ENCODE data around the gene EEPD1.
A peak's percentile ranks its signal among the peaks of the same experiment; 100 is the strongest.
"Not testable (repeated sequence)": the region's sequence is repeated elsewhere in the genome, so short reads cannot be mapped to it uniquely, and the experiment has no call there.

EEPD1 gene

DNA sequence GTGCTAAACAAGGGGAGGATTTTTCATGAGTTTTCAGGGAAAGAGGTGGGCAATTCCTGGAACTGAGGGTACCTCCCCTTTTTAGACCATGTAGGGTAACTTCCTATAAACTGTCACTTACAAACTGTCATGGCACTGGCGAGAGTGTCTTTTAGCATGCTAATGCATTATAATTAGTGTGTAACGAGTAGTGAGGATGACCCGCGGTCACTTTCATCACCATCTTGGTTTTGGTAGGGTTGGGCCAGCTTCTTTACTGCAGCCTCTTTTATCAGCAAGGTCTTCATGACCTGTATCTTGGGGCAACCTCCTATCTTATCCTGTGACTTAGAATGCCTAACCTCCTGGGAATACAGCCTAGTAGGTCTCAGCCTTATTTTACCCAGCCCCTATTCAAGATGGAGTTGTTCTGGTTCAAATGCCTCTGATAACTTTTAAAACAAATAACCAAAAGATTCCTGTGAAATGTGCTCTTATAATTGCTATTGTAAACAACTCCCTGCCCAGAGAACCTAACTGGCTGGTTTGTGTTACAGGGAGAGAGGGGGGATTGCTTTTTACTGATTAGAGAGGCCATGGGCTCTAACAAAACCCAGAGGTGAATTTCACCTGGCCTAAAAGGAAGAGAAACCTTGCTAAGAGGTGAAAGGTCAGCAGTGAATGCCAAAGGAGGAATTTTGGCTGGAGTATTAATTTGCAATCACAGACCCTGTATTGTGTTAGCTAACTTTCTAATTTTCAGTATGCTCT is 64.3 kb downstream of the EEPD1 start:
- no peak for DNase-seq (ENCODE audit: low spot score)

DNA sequence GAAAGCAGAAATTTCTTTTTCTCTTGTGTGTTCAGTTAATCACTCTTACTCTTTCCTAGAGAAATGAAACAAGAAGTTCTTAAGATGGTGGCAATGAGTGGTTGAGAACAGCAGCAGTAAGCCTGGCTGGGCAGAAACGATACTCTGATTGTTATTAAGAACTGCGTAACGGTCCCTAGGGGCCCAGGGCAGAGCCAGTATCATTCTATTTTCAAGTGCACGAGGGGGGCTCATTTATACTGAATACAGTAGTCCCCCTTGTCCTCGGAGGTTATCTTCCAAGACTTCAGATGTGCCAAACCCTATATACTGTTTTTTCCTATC is 64.9 kb downstream of the EEPD1 start:
- DNase-seq (ENCODE audit: low spot score), result no peak

- DNase-seq (ENCODE audit: low spot score), result no peak
Measured at GRCh38 chr7:36219429-36219828, 66.4 kb downstream of the EEPD1 start.

DNA sequence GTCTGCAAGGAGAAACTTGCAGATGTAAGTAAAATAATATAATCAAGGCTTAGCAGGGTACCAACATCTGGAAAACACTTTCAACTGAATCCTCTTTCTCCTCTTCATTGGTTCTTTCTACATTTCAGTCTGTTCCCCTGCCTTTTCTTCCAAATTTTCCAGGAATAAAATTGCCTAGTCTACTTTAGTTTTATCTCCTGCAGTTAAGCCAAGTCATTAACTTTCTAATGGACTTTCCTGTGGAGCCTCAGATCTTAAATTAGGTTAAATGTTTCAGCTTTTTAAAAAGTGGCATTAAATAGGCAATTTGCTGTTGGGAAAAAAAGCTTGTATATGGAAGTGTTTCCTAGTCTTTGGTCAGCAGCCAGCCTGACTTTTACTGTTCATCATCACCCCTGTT is 70.8 kb downstream of the EEPD1 start:
- DNase-seq (ENCODE audit: low spot score), result no peak

DNA sequence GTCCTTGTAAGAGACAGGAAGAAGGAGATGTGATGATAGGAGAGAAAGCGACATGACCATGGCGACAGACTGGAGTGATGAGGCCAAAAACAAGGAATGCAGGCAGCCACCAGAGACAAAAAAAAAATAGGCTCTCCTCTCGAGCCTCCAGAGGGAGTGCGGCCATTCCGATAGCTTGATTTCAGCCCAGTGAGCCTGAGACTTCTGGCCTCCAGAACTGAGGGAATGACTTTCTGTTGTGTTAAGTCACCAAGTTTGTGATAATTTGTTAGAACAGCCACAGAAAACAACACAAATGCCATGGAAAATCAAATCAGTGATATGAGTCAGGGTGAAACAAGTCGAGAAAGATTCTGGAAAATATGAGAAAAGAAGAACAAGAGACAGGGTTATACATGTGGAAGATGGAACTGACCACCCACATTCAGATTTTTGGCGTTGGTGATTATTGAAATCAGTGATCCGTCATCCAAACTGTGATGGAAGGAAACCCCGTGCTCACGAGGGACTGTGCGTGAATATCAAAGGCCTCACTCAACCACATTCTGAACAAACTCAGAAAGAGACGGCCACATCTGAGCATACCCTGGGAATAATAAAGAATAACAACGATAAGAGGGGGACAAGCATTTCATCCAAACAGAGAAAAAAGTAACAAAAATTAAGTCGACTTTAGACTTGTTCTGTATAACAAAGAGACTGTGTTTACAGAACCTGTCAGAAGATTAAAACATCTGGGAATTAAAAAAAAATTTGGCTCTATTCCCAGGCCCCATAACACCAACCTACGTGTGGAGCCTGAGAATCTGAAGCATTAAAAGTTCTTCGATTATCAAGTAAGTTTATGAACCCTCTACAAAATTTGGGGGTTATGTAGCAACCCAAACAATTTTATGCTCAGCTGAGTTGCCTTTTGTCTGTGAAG is 72.1 kb downstream of the EEPD1 start:
- DNase-seq (ENCODE audit: low spot score), result no peak

GRCh38 chr7:36226151-36226550 is 73.1 kb downstream of the EEPD1 start:
- no peak for DNase-seq (ENCODE audit: low spot score)

DNA sequence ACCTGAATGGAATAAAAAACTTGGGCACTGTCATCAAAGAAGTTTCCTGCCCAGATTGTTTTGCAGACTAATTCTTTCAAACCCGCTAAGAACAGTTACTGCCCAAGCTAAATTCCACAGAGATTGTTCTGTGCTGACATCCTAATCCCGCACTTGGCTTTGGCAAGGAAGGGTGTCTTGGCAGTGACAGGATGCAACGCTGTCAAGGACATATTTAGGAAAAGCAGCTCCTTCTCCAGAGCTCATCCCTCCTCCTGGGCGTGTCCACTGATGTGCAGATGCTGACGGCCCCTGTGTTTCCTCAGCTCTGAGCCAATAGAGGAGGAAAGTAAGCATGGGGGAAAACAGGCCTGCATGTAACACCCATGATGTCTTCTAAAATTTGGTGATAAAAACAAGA is 74.2 kb downstream of the EEPD1 start:
- DNase-seq (ENCODE audit: low spot score), result peak; percentile 93

GRCh38 chr7:36228039-36228438 is 75.0 kb downstream of the EEPD1 start:
- no peak for DNase-seq (ENCODE audit: low spot score)

DNA sequence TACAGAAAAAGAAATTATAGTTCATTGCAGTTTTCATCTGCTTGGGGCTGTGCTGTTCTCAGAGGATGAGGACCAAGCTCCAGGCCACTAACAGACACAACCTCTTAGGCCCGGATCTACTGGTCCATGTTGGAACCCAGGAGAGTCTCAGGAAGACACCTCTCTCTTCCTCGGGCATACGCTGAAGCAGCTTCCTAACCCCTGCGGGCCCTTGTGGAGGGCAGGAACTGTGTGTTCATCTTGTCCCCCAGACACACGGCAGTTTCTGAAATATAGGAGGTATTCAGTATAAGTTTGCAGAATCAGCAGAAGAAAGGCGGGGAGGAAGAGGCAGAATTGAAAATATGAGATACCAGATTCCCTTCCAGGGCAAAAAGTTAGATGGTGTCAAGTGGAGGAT is 78.4 kb downstream of the EEPD1 start:
- no peak for DNase-seq (ENCODE audit: low spot score)

DNA sequence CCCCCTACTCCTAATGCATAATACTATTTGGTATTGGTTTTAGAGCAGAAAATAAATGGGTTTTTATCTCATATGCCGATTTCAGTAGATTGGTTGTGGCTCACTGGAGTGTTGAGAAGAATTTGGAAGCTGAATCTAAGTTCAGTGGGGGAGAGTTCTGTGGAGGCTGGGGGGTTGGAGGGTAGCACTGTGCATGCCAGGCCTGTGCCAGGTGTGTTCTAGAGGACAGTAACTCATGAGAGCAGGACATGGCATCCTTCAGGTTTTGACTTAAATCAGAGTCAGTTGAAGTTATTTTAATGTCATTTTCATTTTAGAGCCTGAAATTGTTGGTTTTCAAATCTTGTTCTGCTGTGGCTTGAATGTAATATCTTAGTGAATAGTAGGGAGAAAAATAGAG is 79.5 kb downstream of the EEPD1 start:
- DNase-seq (ENCODE audit: low spot score), result no peak

- no peak for DNase-seq (ENCODE audit: low spot score)
Measured at GRCh38 chr7:36232971-36233550, 80.0 kb downstream of the EEPD1 start.

DNA sequence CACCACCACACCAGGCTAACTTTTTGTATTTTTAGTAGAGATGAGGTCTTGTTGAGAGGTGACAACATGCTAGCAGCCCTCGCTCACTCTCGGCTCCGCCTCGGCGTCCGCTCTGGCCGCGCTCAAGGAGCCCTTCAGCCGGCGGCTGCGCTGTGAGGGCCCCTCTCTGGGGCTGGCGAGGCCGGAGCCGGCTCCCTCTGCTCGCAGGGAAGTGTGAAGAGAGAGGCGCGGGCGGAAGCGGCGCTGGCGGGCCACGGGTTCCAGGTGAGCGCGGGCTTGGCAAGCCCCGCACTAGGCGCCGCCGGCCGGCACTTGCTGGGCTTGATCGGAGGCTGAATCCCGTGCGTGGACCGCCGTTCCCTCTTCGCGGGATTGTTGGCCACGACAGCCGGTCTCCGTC is 83.0 kb downstream of the EEPD1 start:
- DNase-seq (ENCODE audit: low spot score), result no peak

DNA sequence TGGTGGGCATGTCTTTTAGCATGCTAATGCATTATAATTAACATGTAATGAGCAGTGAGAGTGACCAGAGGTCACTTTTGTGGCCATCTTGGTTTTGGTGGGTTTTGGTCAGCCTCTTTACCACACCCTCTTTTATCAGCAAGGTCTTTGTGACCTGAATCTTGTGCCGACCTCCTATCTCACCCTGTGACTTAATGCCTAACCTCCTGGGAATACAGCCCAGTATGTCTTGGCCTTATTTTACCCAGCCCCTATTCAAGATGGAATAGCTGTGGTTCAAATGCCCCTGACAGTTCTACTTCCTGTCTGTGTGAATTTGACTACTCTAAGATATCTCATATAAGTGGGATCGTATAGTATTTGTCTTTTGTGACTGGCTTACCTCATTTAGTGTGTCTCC is 85.1 kb downstream of the EEPD1 start:
- DNase-seq (ENCODE audit: low spot score), result no peak

DNA sequence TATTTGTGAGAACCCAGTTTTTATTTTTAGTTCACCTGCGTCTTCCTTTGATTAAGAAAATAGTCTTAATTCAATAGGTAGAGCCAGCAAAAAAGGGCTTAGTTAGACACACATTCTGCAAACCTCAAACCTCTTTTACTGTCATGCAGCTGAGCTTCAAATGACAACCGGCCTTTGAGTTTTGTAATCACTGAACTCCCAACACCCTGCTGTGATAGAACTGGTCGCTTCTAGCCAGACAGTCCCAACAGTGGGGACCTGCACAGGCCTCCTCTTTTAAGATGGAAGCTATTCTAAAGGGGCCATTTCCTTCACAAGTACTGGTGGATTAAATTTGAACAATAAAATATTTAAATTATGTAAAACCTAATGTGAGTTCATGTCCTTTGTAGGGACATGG is 90.3 kb downstream of the EEPD1 start:
- not testable (repeated sequence) for DNase-seq (ENCODE audit: low spot score)

DNA sequence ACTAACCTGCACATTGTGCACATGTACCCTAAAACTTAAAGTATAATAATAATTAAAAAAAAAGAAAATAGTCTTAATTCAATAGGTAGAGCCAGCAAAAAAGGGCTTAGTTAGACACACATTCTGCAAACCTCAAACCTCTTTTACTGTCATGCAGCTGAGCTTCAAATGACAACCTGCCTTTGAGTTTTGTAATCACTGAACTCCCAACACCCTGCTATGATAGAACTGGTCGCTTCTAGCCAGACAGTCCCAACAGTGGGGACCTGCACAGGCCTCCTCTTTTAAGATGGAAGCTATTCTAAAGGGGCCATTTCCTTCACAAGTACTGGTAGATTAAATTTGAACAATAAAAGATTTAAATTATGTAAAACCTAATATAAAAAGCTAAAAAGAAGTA is 90.9 kb downstream of the EEPD1 start:
- DNase-seq (ENCODE audit: low spot score), result not testable (repeated sequence)

- no peak for DNase-seq (ENCODE audit: low spot score)
Measured at GRCh38 chr7:36244429-36244828, 91.4 kb downstream of the EEPD1 start.

DNA sequence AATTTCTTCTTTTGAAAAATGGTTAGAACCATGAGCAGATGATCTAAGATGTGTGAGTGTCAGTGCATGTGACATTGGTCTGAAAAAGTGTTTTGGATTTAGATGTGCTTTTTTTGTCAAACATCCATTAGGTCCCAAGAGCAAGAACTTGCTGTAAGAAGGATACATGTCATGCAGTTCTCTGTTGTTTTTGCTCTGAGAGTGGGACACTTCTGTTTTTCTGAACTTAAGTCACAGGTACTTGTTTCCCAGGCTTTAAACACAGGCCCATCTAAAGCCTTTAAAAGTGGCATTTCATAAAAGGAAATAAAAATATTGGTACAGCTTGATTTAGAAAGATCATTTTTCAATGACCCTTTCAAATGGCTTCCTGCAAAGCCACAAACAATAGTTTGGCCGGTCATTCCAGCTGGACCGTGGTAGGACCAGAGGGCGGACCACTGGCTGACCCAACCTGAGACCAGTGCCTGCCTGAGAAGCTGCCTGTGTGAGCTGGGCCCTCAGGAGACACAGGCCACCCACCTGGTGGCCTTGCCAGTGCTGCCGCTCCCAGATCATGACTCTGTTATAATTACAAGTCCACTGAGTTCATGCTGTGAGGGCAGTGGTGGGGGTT is 92.7 kb downstream of the EEPD1 start:
- DNase-seq (ENCODE audit: low spot score), result no peak

DNA sequence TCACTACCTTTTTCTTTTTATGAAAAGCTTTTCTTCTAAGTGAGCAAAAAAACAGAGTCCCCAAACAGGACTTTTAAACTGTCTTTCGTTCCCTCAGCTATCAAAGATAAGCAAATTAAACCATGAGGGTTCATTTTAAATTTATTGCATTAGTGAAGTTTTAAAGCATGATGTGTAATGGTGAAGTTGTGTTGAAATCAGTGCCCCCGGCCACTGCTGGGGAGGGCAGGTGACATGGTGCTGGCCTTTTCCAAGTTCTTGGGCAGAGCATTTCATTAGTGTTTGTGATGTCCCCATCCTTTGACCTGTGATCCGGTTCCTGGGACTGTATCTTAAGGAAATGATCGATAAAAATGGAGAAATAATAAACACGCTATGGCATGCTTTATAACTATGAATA is 96.0 kb downstream of the EEPD1 start:
- no peak for DNase-seq (ENCODE audit: low spot score)

DNA sequence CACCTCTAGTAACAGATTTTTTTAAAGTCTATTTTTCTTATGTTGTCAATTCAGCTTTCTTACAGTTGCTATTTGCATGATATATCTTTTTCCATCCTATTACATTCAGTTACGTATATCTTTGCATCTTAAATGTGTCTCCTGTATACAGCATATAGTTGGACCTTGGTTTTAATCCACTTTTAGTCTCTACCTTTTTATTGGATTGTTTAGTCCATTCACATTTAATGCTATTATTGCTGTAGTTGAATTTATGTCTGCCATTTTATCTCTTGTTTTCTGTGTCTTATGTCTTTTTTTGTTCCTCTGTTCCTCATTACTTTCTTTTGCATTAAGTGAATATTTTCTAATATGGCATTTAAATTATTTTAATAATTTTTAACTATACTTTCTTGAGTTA is 100.6 kb downstream of the EEPD1 start:
- DNase-seq (ENCODE audit: low spot score), result no peak

DNA sequence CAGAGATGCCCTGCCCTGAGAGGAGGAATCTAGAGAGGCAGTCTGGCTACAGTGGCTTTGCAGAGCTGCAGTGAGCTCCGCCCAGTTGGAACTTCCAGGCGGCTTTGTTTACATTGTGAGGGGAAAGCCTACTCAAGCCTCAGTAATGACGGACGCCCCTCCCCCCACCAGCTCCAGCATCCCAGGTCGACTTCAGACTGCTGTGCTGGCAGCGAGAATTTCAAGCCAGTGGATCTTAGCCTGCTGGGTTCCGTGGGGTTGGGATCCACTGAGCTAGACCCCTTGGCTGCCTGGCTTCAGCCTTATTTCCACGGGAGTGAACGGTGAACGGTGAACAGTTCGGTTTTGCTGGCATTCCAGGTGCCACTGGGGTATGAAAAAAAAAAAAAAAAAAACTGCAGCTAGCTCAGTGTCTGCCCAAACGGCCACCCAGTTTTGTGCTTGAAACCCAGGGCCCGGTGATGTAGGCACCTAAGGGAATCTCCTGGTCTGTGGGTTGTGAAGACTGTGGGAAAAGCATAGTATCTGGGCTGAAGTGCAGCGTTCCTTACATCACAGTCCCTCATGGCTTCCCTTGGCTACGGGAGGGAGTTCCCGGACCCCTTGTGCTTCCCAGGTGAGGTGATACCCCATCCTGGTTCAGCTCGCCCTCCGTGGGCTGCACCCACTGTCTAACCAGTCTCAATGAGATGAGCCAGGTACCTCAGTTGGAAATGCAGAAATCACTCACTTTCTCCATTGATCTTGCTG is 105.6 kb downstream of the EEPD1 start:
- DNase-seq (ENCODE audit: low spot score), result not testable (repeated sequence)

GRCh38 chr7:36260481-36260880 is 107.4 kb downstream of the EEPD1 start:
- no peak for DNase-seq (ENCODE audit: low spot score)

All from GM03348 (cell line).